SIG-M5 (cell line): Measurements from ENCODE around the gene PRKCA.
"Not testable (repeated sequence)": the region's sequence is repeated elsewhere in the genome, so short reads cannot be mapped to it uniquely, and the experiment has no call there.

Source experiments
- DNase-seq: peaks from one replicate; lab custom pipeline; 2025; lab: John Stamatoyannopoulos, UW

PRKCA gene

DNA sequence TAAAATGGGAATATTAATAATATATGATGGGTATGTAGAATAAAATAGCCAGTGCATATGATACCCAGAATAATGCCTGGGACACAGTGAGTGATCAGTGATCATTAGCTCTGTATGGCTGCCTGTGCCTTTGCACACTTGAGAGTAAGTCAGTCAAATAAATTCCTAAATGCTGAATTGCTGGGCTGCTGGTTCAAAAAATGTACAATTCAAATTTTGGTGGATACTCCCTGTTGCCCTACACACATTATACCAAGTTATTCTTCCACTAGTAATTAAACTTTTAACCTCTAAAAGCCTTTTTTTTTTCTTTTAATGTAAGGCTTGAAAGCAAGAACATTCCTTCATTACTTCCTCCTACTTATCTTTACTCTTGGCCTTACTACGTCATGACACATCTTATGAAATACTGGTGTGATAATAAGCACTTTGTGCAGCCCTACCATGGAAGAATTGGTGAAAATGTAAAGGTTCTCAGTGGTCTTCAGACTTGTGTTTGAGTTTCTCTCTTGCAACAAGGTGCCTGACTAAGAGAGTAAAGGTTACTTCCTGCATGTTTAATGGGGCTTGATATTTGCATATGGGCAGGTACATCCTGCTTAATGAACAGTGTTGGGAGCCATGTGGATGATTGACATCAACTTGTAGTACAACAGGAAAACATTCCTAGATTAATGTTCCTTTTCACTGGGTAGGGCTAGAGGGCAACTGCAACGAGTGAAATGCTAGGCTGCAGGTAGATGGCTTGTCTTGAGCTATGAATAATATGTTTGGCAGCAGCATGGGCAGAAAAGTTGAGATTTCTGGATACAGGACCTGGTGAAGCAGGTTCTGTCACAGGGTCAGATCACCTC, 84.3 kb downstream of the PRKCA start:
- no peak for DNase-seq

DNA sequence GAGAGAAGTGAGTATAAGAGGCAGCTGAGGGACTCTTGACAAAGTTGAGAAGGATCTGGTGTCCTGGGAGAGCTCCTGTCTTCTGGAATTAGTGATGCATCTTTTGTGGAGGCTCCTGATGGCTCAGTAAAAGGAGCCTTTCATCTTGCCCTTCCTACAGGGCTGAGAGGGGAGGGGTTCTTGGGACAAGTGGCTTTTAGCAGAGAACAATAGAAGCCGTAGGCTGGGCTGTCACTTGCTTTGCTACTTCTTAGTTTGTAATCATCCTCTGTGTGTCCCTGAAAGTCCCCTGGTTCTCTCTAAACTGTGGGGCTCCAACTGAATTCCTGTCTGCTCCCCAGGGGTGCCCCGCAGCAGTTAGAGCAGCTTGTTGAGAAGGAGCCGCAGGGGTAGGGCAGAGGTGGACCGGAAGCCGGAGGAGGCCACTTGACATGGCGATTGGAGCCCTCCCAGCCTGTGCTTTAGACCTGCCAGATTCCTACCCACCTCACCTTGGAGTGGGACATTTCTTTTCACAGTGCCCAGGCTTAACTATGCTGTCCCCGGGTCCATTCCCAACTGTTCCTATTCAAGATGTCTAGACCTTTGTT, 85.1 kb downstream of the PRKCA start:
- DNase-seq: no peak

DNA sequence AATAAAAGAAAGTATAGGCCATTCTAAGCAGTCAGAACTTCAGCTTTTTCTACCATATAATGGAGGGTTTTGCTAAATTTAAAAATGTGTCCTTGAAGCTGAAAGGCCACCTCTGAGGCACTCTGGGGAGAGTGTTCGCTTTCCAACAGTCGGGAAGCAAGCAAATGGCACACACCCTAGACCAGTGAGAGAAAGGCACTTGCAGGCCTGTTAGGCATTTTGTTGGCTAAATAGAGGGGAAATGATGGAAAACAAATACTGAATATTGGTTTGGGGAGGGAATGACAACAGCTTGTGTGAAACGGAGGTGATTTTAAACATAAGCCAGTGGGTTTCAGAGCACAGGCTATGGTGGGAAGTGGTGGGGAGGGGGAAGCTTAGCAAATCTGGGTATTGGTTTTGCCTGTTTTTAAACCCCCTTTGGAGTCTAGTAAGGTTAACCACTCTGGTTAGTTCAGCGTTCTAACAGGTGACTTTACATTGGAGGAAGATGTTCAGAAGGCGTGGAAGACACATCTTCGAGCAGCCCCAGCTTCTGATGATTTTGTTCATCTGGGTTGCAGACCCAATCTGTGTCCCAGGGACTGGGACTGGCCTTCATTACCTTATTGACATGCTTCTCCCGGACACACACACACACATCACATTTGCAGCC, 90.5 kb downstream of the PRKCA start:
- DNase-seq: no peak

DNA sequence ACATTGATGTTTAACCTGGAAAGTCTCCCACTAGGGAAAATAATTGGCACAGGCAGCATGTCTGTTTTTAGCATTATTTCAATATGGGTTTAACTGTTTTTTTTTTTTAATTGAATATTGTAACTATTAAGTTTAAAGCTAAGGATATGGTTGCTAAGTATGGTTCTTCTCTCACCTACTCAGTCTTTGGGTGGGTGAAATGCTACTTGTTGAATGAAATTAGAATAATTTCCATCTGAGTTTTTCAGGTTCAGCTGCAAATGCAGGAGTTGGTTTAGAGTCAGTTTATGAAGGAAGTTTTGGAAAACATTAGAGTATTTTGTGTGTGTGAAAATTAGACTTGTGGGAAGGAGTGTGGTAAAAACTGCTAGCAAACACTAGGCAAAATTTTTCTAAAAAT, 93.5 kb downstream of the PRKCA start:
- no peak for DNase-seq

DNA sequence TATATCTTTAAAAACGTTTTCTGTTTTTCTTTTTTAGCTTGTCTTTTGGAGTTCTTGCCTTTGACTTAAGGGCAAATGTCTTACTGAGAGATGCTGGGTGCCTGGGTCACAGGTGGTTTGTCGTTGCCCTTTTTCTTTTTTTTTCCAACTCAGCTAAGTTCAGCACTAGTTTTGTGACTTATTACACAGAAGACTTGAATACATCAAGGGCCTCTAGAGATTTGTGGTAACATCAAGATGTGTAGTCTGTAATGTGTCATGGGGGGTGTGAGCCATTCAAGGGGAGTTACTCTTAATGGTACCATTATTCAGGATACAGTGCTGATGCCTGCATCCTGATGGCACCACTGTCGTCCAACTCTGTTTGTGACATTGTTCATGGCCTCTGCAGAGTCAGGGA, 95.1 kb downstream of the PRKCA start:
- DNase-seq: no peak

DNA sequence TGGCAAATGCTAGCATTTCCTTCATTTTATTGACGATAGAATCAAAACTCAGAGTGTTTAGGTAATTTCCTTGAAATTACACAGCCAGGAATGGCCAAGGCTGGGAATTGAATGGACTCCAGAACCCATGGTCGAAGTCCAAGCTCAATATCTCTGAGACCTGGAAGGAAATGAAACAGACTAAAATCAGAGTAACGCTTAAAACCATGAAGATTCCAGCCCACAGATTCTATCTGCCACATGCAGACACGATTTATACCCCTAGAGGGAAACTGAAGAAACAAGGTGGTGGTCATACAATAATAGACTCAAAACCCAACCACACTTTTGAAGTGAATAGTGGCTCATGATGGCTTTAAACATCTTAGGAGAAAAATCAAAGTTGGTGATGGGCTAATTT, 95.6 kb downstream of the PRKCA start:
- DNase-seq: no peak

DNA sequence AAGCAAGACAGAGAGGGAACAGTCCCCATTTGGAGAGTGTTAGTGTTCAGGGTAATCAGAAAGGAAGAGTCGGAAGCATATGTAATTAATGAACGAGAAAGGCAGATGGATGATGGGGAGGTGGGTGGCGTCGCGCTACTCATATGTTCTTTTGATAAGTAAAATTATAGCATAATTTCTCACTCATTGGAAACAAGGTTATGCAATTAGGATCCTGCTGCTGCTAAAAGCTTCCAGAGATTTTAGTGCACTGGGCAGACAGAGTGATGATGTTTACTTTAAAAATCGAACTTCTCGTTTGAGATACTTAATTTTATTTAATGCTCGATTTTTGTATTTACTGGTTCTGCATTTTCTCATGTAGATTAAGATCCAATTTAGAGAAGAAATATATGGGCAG, 96.2 kb downstream of the PRKCA start:
- DNase-seq: no peak

DNA sequence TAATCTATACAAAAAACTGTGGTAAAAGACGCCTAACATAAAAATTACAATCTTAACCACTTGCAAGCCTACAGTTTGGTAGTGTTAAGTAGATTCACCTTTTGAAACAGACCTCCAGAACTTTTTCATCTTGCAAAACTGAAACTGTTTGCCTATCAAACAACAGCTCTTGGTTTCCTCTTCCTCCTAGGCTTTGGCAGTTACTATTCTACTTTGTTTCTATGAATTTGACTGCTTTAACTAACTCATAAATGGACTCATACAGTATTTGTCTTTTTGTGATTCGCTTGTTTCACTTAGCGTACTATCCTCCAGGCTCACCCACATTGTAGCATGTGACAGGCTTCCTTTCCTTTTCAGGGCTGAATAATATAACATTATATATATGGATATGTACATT, 97.0 kb downstream of the PRKCA start:
- no peak for DNase-seq

DNA sequence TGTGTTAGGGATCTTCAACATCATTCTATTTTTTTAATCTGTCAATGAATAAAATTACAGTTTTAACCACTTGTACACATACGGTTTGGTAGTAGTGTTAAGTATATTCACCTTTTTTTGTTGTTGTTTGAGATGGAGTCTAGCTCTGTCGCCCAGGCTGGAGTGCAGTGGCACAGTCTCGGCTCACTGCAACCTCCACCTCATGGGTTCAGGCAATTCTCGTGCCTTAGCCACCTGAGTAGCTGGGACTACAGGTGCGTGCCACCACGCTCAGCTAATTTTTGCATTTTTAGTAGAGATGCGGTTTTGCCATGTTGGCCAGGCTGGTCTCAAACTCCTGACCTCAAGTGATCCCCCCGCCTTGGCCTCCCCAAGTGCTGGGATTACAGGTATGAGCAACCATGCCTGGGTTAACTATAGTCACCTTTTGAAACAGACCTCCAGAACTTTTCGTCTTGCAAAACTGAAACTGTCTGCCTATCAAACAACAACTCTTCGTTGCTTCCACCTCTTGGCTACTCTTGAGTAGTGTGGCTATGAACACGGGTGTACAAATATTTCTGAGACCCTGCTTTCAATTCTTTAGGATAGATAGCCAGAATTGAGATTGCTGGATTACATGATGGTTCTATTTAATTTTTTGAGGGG, 97.8 kb downstream of the PRKCA start:
- DNase-seq: not testable (repeated sequence)

DNA sequence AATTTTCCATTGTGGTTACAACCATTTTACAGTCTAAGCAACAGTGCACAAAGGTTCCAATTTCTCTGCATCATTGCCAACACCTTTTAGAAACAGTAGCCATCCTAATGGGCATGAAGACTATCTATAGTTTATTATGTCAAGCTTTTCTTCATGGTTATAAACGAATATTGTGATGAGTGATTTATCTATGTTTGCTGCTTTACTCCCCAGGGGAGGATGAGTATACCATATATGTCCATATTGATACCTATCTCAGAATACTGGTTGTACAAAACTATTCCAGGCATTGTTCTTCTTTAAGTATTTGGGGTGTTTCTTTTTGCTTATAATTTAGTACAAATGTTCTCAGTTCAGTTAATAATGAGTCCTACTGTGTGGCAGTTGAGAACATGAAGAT, 98.3 kb downstream of the PRKCA start:
- no peak for DNase-seq

DNA sequence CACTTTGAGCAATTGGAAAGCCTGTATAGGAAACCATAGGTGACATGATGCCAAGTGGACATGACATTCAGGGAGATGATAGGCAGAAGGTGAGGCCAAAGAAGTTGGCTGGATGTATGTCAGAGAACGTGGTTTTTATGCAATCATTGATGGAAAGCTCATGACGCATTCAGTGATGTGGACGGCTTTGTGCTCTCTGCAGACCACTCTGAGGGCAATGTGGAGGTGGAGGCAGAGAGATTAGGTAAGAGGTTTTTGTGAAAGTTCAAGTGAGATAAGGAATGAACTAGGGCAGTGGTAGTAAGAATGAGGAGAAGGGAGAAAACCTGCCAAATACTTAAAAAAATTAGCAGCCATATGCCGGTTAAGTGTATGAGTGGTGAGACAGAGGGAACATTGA, 99.0 kb downstream of the PRKCA start:
- DNase-seq: no peak

DNA sequence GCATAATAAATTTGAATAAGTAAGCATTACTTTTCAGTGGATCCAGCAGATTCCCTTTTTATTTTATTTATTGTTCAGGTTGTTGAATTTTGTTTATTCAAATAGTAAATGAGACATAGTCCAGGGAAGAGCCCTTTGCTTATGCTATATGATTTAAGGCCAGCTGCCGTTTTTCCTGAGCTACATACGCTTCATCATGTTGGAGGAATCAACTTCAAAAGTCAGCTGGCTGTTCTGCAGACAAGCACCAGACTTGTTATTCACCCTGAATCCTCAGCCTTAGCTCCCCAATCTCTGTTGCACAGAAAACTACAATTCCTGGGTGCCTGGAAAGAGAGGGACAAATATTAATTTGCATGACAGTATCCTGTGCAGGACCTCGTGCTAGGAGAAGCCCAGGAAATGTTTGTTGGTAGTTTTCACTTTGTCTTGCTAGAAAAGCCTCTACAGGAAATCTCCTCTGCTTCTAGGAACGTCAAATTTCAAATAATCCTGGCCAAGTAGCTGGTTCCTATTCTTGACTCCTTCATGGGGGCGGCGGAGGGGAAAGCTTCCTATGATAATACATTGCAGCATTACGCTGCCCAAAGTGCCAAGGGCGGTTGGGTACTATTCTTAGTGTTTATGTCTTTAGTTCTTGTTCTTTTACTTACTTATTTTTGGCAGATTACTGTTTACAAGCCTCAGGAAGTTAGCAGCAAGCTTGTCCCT, 101.6 kb downstream of the PRKCA start:
- no peak for DNase-seq

DNA sequence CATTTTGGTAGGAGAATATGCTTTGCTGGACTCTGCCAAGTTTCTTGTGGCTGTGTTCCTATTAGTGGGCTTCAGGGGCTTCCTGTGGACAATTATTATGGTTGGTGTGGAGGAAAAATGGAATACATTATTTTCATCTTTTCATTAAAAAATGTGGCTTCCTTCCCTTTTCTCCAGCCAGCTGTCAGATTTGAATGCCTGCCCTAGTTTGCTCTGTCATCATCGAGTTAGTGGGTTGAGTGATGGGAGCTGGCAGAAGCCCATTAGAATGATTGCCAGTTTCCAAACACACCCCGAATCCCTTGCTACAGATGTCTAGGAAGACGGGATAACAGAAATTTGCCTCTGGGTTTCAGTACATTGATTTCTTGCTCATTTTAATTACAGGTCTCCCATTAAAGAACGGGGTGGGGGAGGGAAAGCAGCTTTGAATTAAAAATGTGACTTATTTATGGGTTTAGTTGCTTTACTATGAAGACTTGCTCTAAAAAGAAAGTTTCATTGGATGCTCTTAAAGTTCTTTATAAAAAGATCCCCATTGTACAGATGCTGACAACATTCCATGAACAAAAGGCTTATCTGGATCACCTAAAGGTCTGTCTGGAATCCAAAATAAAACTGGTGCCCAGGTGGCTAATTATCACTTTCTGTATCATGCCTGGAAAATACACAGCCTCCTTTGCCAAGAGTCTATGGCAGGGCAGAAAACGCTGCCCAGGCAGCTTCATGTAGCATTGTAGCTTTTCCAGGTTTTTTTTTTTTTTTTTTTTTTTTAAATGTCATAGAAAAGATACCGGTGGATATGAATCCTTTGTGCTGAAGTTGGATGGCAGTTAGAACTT, 103.6 kb downstream of the PRKCA start:
- DNase-seq: no peak

DNA sequence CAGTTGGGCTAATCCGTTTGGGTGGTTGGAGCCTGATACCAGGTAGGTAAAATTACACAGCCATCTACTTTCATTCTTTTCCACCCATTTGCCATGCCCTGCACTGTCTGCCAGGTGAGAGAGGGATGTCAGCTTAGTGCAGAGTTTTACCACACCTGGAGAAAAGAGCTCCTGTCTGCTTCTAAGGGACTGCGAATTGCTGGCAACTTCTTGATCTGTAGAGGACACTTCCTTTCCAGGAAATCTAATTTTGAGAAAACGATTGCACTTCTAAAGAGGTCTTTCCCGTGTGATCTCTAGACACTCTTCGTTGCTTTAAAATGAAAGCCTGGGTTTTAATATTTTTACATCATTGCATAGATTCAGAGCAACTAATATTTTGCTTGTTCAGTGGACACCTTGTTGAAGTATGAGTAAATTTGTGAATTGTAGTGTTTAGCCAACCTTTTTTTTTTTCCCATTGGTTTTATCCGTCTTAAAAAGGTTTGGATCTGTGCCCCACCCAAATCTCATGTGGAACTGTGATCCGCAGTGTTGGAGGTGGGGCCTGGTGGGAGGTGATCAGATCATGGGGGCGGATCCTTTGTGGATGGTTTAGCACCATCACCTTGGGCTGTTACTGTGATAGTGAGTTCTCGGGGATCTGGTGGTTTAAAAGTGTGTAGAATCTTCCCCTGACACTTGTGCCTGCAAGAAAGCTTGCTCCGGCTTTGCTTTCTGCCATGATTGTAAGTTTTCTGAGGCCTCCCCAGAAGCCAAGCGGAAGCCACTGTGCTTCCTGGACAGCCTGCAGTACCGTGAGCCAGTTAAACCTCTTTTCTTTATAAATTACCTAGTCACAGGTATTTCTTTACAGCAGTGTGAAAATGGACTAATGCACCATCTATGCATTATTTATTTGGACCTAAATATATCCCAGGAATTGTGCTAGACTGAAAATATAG, 104.6 kb downstream of the PRKCA start:
- no peak for DNase-seq

DNA sequence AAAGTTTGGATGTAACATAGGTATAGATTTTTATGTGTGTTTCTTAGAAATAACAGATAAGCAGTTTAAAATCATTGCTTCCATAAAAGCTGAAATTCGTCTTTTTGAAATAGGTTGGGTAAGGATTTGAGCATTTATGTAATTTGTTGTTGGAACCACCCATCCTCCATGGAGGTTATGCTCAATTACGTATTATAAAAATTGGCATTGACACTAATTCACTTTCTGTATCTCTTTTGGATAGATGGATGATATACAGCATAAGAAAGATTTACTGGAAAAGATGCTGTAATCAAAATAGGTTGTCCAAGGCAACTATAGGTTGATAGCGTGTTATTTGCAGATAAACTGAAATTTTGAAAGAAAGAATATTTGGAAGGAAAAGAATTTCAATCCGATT, 105.5 kb downstream of the PRKCA start:
- DNase-seq: no peak

DNA sequence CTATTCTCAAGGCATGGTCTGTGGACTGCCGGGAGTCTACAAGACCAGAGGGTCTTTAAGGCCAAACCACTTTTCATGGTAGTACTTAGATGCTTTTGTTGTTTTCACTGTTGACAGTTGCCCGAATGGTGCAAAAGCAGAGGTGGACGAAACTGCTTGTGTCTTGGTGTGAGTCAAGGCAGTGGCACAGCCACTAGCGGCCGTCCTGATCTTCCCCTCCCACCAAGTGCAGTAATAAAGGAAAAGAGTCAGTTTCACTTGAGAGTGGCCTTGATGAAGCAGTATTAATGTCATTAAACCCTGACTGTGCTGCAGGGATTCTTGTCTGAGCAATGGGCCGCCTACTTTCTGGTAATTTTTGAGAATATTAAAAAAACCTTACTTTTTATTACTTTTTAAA, 109.1 kb downstream of the PRKCA start:
- no peak for DNase-seq

DNA sequence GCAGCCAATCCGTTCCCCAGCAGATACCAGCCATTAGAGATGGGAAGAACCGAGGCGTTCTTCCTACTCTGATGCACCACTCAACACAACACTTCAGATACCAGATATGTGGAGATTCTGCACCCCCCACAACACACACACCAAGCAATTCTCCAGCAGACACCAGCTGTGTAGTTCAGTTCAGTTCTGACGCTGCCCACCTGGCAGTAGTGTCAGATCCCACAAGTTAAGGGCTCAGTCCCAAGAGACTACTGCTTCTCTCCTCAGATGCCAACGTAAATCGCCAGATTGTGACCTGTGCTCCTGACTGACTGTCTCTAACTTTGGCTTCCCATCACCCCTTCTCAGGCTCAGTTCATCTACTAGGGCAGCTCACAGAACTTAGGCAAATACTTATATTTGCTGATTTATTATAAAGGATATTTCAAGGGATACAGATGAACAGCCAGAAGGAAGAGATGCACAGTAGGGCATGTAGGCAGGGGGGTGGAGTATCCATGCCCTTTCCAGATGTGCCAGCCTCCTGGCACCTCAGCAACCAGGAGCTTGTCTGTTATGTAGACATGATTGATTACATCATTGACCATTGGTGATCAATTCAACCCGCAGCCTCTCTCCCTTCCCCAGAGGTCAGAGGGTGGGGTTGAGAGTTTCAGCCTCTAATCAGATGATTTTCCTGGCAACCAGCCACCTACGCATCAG, 110.6 kb downstream of the PRKCA start:
- no peak for DNase-seq

DNA sequence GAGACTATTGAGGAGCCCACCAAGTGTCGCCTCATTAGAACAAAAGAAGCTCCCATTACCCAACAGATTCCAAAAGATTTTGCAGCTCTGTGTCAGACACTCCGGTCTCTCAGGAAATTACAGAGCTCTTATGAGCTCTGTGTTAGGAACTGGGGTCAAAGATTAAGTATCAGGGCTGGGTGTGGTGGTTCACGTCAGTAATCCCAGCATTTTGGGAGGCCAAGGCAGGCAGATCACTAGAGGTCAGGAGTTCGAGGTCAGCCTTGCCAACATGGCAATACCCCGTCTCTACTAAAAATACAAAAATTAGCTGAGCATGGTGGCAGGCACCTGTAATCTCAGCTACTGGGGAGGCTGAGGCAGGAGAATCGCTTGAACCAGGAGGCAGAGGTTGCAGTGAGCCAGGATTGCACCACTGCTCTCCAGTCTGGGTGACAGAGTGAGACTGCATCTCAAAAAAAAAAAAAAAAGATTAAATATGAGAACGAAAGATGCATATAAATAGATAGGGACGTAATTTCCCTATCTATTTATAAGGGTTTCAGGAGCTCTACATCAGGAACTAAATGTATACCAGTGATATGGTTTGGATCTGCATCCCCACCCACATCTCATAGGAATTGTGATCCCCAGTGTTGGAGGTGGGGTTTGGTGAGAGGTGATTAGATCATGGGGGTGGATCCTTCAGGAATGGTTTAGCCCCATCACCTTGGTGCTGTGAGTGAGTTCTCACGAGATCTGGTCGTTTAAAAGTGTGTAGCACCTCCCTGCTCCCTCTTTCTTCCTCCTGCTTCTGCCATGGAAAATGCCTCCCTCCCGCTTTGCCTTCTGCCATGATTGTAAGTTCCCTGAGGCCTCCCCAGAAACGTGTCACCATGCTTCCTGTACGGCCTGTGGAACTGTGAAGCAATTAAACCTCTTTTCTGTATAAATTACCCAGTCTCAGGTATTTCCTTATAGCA, 111.4 kb downstream of the PRKCA start:
- DNase-seq: no peak
